Measurements from ENCODE around the gene RBM10. TPM values are rescaled to one million over a fixed set of nuclear protein-coding genes. Genes with fewer than 3 reads are reported as not detected.

Gene RBM10
- total RNA-seq, 1 experiment from 2014 or later = 55.8 TPM

DNA sequence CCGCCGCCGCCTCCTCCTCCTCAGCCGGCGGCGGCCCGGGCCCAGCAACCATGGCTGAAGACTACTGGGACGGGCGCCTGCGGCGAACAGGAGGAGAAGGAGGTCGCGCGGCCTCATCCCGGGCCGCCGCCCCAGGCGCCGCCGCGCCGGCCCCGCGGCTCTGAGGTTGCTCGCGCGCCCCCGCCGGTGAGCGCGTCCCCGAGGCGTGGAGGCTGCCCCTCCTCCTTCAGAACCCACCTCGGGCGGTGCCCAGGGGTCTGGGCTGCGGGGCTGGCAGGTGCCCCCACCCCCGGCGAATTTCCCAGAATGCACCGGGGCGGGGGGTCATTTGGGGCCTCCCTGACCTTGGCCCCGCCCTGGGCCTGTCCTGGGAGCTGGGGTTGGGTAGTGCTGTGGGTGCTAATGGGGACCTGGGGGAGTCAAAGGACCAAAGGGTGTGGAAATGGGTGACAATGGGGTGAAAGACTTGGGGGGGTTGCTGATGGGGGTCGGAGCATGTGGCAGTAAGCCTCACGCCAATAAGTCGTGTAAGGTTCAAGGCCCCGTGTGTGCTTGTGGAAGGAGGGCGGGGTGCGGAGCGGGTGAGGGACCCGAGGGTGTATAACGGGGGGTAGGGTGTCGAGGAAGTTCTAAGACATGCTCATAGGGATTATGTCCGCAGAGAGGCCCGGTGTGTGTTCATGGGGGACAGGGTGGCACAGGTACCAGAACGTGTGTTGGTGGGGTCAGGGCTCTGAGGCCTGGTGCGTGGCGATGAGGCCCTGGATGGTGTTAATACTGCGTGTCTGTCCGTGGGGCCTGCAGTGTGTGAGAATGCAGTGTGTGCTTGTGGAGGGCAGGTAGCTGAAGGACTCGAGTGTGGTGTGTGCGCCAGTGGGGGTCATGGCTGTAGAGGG, 74.1 kb downstream of the RBM10 start:
- TF ChIP-seq, protein P1, sequence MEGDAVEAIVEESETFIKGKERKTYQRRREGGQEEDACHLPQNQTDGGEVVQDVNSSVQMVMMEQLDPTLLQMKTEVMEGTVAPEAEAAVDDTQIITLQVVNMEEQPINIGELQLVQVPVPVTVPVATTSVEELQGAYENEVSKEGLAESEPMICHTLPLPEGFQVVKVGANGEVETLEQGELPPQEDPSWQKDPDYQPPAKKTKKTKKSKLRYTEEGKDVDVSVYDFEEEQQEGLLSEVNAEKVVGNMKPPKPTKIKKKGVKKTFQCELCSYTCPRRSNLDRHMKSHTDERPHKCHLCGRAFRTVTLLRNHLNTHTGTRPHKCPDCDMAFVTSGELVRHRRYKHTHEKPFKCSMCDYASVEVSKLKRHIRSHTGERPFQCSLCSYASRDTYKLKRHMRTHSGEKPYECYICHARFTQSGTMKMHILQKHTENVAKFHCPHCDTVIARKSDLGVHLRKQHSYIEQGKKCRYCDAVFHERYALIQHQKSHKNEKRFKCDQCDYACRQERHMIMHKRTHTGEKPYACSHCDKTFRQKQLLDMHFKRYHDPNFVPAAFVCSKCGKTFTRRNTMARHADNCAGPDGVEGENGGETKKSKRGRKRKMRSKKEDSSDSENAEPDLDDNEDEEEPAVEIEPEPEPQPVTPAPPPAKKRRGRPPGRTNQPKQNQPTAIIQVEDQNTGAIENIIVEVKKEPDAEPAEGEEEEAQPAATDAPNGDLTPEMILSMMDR (conservative IDR thresholded peaks at IDR 0.05) = no peak
- H3K4me3 Mint-ChIP-seq = peak overlapping the region; percentile 92 to 96
- Histone ChIP-seq H3T11ph (ENCODE audit: low read length) (no peak overlapping the region), H2AK5ac (ENCODE audit: insufficient read length, low read length) (no peak overlapping the region), H3K23me2 (ENCODE audit: insufficient read length, low read depth, low read length, poor library complexity, severe bottlenecking) (peaks cover 14% of the 10 kb centered on the region), H3K9me3 (ENCODE audit: control insufficient read depth, low read depth, low read length) (no peaks in the 10 kb centered on the region), H3K4me1 (ENCODE audit: insufficient read depth, low read length) (peaks cover 6% of the 10 kb centered on the region; the same call in 1 of the 2 replicates), H2BK20ac (ENCODE audit: low read depth, low read length, poor library complexity, severe bottlenecking) (no peak overlapping the region), H3K27me3 (ENCODE audit: insufficient read depth, low read length) (no peaks in the 10 kb centered on the region), H3K79me2 (ENCODE audit: insufficient read depth, low read length) (peaks cover 25% of the 10 kb centered on the region; the same call in 1 of the 2 replicates), H3K4ac (ENCODE audit: low read depth, low read length) (no peak overlapping the region), H4K8ac (replicated peaks; ENCODE audit: insufficient read length, low read depth, low read length) (no peak overlapping the region), H2BK15ac (ENCODE audit: low read depth, low read length) (no peak overlapping the region), H3K18ac (ENCODE audit: insufficient read length, low read depth, low read length) (peak overlapping the region; percentile 90), H3K79me1 (ENCODE audit: insufficient read depth, low read depth, low read length, poor library complexity, severe bottlenecking) (peaks cover 5% of the 10 kb centered on the region), H2BK120ac (ENCODE audit: low read depth, low read length, poor library complexity, severe bottlenecking) (no peak overlapping the region), H4K91ac (ENCODE audit: insufficient read length, low read depth, low read length) (no peak overlapping the region), H3K27ac (ENCODE audit: insufficient read length, low read depth, low read length) (no peak overlapping the region), H3K9ac (ENCODE audit: extremely low read depth, insufficient read length, low read length) (peak overlapping the region; percentile 91), H3K56ac (ENCODE audit: insufficient read length, low read depth, low read length) (peak overlapping the region; percentile 29), H2BK5ac (ENCODE audit: insufficient read length, low read length) (no peak overlapping the region), H3K14ac (ENCODE audit: insufficient read depth, low read length) (peak overlapping the region; percentile 89), H4K20me1 (ENCODE audit: control insufficient read depth, insufficient read depth, insufficient read length) (no peaks in the 10 kb centered on the region), H2AFZ (ENCODE audit: low read length) (no peak overlapping the region), H3K4me2 (ENCODE audit: insufficient read depth, insufficient read length, low read length) (peak overlapping the region; percentile 95), H4K5ac (ENCODE audit: insufficient read length, low read depth, low read length) (peak overlapping the region; percentile 19), H2BK12ac (ENCODE audit: insufficient read length, low read depth, low read length) (no peak overlapping the region), H3K23ac (ENCODE audit: insufficient read length, low read depth, low read length) (no peak overlapping the region)
- H3K9me3 Mint-ChIP-seq = peaks cover 0 to 2% of the 10 kb centered on the region in 2 experiments; a peak in 2 of 5 replicates
- peaks cover 51 to 65% (median 63%) of the 10 kb centered on the region in 3 experiments for H3K36me3 Mint-ChIP-seq (ENCODE audit: insufficient read depth in 1 of 3, low read depth in 3 of 3)
- H3K27ac Mint-ChIP-seq = peak overlapping the region; percentile 19 to 92 (median 85); a peak in 6 of 7 replicates
- no peaks in the 10 kb centered on the region; the same call in 1 of the 2 replicates for H3K27me3 Mint-ChIP-seq (ENCODE audit: low read depth)
- H3K4me1 Mint-ChIP-seq = peaks cover 36 to 38% of the 10 kb centered on the region in 2 experiments
- DNase-seq = peak; percentile 55
- WGBS (ENCODE audit: extremely low coverage, insufficient read length, low lambda C conversion rate) = no CpG with 5 or more reads among the region's 60 CpGs
